CD14-positive monocyte (primary cell): ENCODE results near the gene CPOX. TPM values are rescaled to one million over a fixed set of nuclear protein-coding genes. Genes with fewer than 3 reads are reported as not detected.

Experiments used
- DNase-seq, 3 donors: peaks; one replicate each; pipeline ENCODE4 v3.0.0-alpha.2; 2011 to 2022
- H2AFZ ChIP-seq: 2 replicates; pipeline ENCODE4 v1.6.0; 2012; ENCODE audit warnings: mild to moderate bottlenecking, low read depth, low read length, inconsistent platforms; ENCODE audit not compliant: insufficient read depth, poor library complexity, severe bottlenecking
- H3K27ac ChIP-seq, 2 donors: 1 replicate in 1 of 2; 2 replicates in 1 of 2; pipeline ENCODE4 v1.5.1; 2012 to 2013; ENCODE audit warnings: low read length in 2 of 2, control low read depth in 1 of 2, inconsistent platforms in 1 of 2, low read depth in 1 of 2, mild to moderate bottlenecking in 1 of 2
- H3K27me3 ChIP-seq, 2 donors: one replicate each; pipeline versions ENCODE4 v1.6.0 to v1.6.1; 2011 to 2013; ENCODE audit warnings: low read length in 2 of 2; ENCODE audit not compliant: control insufficient read depth in 2 of 2, insufficient read depth in 2 of 2
- H3K36me3 ChIP-seq, 2 donors: replicated peaks in 1 of 2; 1 replicate in 1 of 2; 2 replicates in 1 of 2; pipeline versions ENCODE4 v1.5.1 to v1.6.1; 2012 to 2013; ENCODE audit warnings: low read length in 2 of 2, control low read depth in 1 of 2, inconsistent platforms in 1 of 2, mild to moderate bottlenecking in 1 of 2; ENCODE audit not compliant: insufficient read depth in 2 of 2, control insufficient read depth in 1 of 2
- H3K4me1 ChIP-seq, 2 donors: 1 replicate in 1 of 2; 2 replicates in 1 of 2; pipeline versions ENCODE4 v1.5.1 to v1.6.1; 2012 to 2013; ENCODE audit warnings: low read length in 2 of 2, control low read depth in 1 of 2, inconsistent platforms in 1 of 2, mild to moderate bottlenecking in 1 of 2, moderate library complexity in 1 of 2; ENCODE audit not compliant: insufficient read depth in 2 of 2, control insufficient read depth in 1 of 2
- H3K4me2 ChIP-seq: replicated peaks from 2 replicates; pipeline ENCODE3; 2012; ENCODE audit warnings: low read length, moderate library complexity, mild to moderate bottlenecking; ENCODE audit not compliant: poor library complexity, severe bottlenecking; ENCODE audit errors: extremely low read depth
- H3K4me3 ChIP-seq, 3 experiments: fragments of 200-600 bp in 1 of 3; sonication (generic) in 1 of 3; replicated peaks in 1 of 3; 1 replicate in 2 of 3; 2 replicates in 1 of 3; pipeline ENCODE4 v1.5.1; 2011 to 2013; ENCODE audit warnings: low read length in 3 of 3, mild to moderate bottlenecking in 3 of 3, control low read depth in 2 of 3, low read depth in 2 of 3, inconsistent platforms in 1 of 3, moderate library complexity in 1 of 3
- H3K79me2 ChIP-seq: 2 replicates; pipeline ENCODE4 v1.6.0; 2012; ENCODE audit warnings: mild to moderate bottlenecking, control low read depth, inconsistent platforms, low read length, moderate library complexity; ENCODE audit not compliant: insufficient read depth
- H3K9ac ChIP-seq: 2 replicates; pipeline ENCODE4 v1.6.0; 2017; ENCODE audit warnings: low read length, mild to moderate bottlenecking; ENCODE audit not compliant: insufficient read depth, poor library complexity, severe bottlenecking
- H3K9me3 ChIP-seq, 2 donors: replicated peaks in 1 of 2; 1 replicate in 1 of 2; 2 replicates in 1 of 2; pipeline versions ENCODE4 v1.5.1 to v1.6.1; 2012 to 2013; ENCODE audit warnings: low read length in 2 of 2, control low read depth in 1 of 2; ENCODE audit not compliant: control insufficient read depth in 1 of 2, insufficient read depth in 1 of 2
- H4K20me1 ChIP-seq: 2 replicates; pipeline ENCODE4 v1.6.0; 2012; ENCODE audit warnings: mild to moderate bottlenecking, low read length, control low read depth, moderate library complexity; ENCODE audit not compliant: insufficient read depth
- H3K27ac Mint-ChIP-seq, 7 donors: one replicate each; pipeline ENCODE4 v1.8.0; 2020; ENCODE audit warnings: mild to moderate bottlenecking in 7 of 7, mixed read lengths in 7 of 7, moderate library complexity in 6 of 7, inconsistent platforms in 2 of 7
- H3K27me3 Mint-ChIP-seq, 3 donors: one replicate each; pipeline ENCODE4 v1.8.0; 2021 to 2022; ENCODE audit warnings: low read depth in 3 of 3, mild to moderate bottlenecking in 3 of 3, mixed read lengths in 3 of 3, moderate library complexity in 3 of 3, inconsistent platforms in 1 of 3
- H3K36me3 Mint-ChIP-seq, 2 donors: one replicate each; pipeline ENCODE4 v1.8.0; 2020; ENCODE audit warnings: mixed read lengths in 2 of 2, inconsistent platforms in 1 of 2, mild to moderate bottlenecking in 1 of 2
- H3K4me1 Mint-ChIP-seq: one replicate; pipeline ENCODE4 v1.8.0; 2020; ENCODE audit warnings: mild to moderate bottlenecking, mixed read lengths
- H3K4me3 Mint-ChIP-seq, 2 donors: one replicate each; pipeline ENCODE4 v1.8.0; 2020; ENCODE audit warnings: mild to moderate bottlenecking in 2 of 2, mixed read lengths in 2 of 2, moderate library complexity in 1 of 2
- H3K9me3 Mint-ChIP-seq, 7 donors: one replicate each; pipeline ENCODE4 v1.8.0; 2020 to 2022; ENCODE audit warnings: mixed read lengths in 7 of 7, mild to moderate bottlenecking in 6 of 7, moderate library complexity in 6 of 7, inconsistent platforms in 2 of 7
- CTCF ChIP-seq: fragments of 200-600 bp; IDR thresholded peaks from one replicate; pipeline ENCODE4 v1.8.0; 2022; ENCODE audit warnings: antibody characterized with exemption, mild to moderate bottlenecking
- WGBS: methylation state at CpG from one replicate; pipeline ENCODE4 v1.1.5; 2013; ENCODE audit warnings: missing lambda C conversion rate; ENCODE audit not compliant: insufficient coverage; 5-methylcytosine and 5-hydroxymethylcytosine counted together
- intact Hi-C, 2 donors: fragments of 100-400 bp; cut with micrococcal nuclease; formaldehyde crosslinking; loops; one replicate each; pipeline versions ENCODE4 v1.15.0 to v1.15.1; 2023
- polyA plus RNA-seq, 3 donors: library from polyadenylated mRNA; depleted of rRNA in 1 of 3; unstranded in 2 of 3; stranded (reverse) in 1 of 3; fragments of 300-500 nt in 2 of 3; fragments of >200 nt in 1 of 3; fragmentation: Illumina TruSeq in 2 of 3; gene quantifications; 1 replicate in 2 of 3; 2 replicates in 1 of 3; pipeline ENCODE4 v1.2.3, GENCODE V29; 2012 to 2021

The CPOX gene
- polyA plus RNA-seq, 3 donors: 4.2 to 12.8 (median 5.2) TPM

- no peak for TF ChIP-seq CTCF
- Mint-ChIP-seq H3K9me3 (peaks cover 0 to 4% (median 0%) of the 10 kb centered on the region in 7 donors), H3K27me3 (peaks cover 0 to 5% (median 3%) of the 10 kb centered on the region in 3 donors), H3K27ac (no peak overlapping the region), H3K36me3 (no peaks in the 10 kb centered on the region), H3K4me3 (no peak overlapping the region), H3K4me1 (peaks cover 37% of the 10 kb centered on the region)
- DNase-seq: no peak
- no peak overlapping the region for H3K4me2 ChIP-seq
- no peaks in the 10 kb centered on the region for H4K20me1 ChIP-seq
- H3K4me3 ChIP-seq: no peak overlapping the region
- no peaks in the 10 kb centered on the region for H3K36me3 ChIP-seq
- H3K9ac ChIP-seq: no peak overlapping the region
- intact Hi-C loops: no loop called here
- no peaks in the 10 kb centered on the region for H3K9me3 ChIP-seq
- H2AFZ ChIP-seq: no peak overlapping the region
- WGBS: no CpG with 5 or more reads among the region's 3 CpGs
- no peaks in the 10 kb centered on the region for H3K27me3 ChIP-seq
- H3K27ac ChIP-seq: no peak overlapping the region
- no peaks in the 10 kb centered on the region for H3K79me2 ChIP-seq
- peaks cover 25 to 38% of the 10 kb centered on the region in 2 donors for H3K4me1 ChIP-seq
Measured at GRCh38 chr3:98551754-98552153, 41.7 kb downstream of the CPOX start.

DNA sequence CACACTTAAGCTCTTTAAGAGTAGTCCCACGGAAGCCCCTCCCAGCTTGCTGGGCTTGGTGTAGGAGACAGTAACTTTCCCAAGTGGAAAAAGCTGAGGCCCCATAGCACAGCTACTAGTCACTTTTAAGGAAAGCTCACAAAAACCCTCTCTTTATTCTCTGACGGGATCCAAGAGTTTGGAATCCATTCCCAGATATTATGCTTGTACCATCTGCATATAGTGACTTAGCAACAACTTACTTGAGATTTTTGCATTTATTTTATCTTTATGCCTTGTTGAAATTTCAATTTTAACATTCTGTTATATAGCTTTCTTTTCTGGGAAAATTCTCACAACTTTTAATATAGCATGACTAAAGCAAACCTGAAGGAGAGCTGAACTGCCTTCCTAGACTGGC lies 42.2 kb downstream of the CPOX start:
- Histone ChIP-seq H3K9ac (no peak overlapping the region), H3K4me2 (no peak overlapping the region), H3K4me3 (no peak overlapping the region), H3K27ac (no peak overlapping the region), H3K79me2 (no peaks in the 10 kb centered on the region), H3K27me3 (no peaks in the 10 kb centered on the region), H4K20me1 (no peaks in the 10 kb centered on the region), H3K9me3 (no peaks in the 10 kb centered on the region), H2AFZ (no peak overlapping the region), H3K36me3 (no peaks in the 10 kb centered on the region), H3K4me1 (peaks cover 21 to 32% of the 10 kb centered on the region in 2 donors)
- peaks cover 0 to 4% (median 0%) of the 10 kb centered on the region in 7 donors for H3K9me3 Mint-ChIP-seq
- H3K4me3 Mint-ChIP-seq: no peak overlapping the region
- WGBS: 100% methylated on average over 1 of the region's 2 CpGs
- intact Hi-C loops: no loop called here
- H3K36me3 Mint-ChIP-seq: no peaks in the 10 kb centered on the region
- peaks cover 0 to 7% (median 3%) of the 10 kb centered on the region in 3 donors for H3K27me3 Mint-ChIP-seq
- no peak for TF ChIP-seq CTCF
- peaks cover 32% of the 10 kb centered on the region for H3K4me1 Mint-ChIP-seq
- DNase-seq: no peak
- H3K27ac Mint-ChIP-seq: no peak overlapping the region
